Globus pallidus (tissue), 1 donor: ENCODE measurements around the gene HOXC13.

Experiments used
- DNase-seq: peaks from one replicate; pipeline ENCODE4 v3.0.0-alpha.2; 2015; ENCODE audit warnings: low spot score

The HOXC13 gene

GRCh38 chr12:53938326-53939140 is at the start of gene HOXC13:
TSS of gene HOXC13 (plus strand) at chr12:53938831. CDS start at chr12:53938907, 76 bp downstream.
- no peak for DNase-seq

GRCh38 chr12:53890081-53890480 is 48.5 kb upstream of the HOXC13 start:
- DNase-seq, result no peak

GRCh38 chr12:53892762-53893395 is 45.8 kb upstream of the HOXC13 start:
- DNase-seq, result no peak

GRCh38 chr12:53899230-53899629 is 39.4 kb upstream of the HOXC13 start:
- no peak for DNase-seq

- no peak for DNase-seq
These were observed 31.5 kb upstream of the HOXC13 start for GRCh38 chr12:53907103-53907502.

GRCh38 chr12:53916788-53917655 is 21.6 kb upstream of the HOXC13 start:
- no peak for DNase-seq

- no peak for DNase-seq
These were observed 13.9 kb upstream of the HOXC13 start for GRCh38 chr12:53924521-53925405.

- no peak for DNase-seq
These were observed 11.2 kb upstream of the HOXC13 start for GRCh38 chr12:53927220-53928029.

- no peak for DNase-seq
These were observed 10.4 kb upstream of the HOXC13 start for GRCh38 chr12:53928054-53928835.

GRCh38 chr12:53929527-53929926 is 9.1 kb upstream of the HOXC13 start:
- no peak for DNase-seq

GRCh38 chr12:53930591-53931255 is 7.9 kb upstream of the HOXC13 start:
- DNase-seq, result no peak

GRCh38 chr12:53931844-53932581 is 6.6 kb upstream of the HOXC13 start:
- DNase-seq, result no peak

GRCh38 chr12:53932915-53933314 is 5.7 kb upstream of the HOXC13 start:
- no peak for DNase-seq

- DNase-seq, result no peak
These were observed 3.0 kb upstream of the HOXC13 start for GRCh38 chr12:53935383-53936341.

- DNase-seq, result no peak
These were observed 1.5 kb upstream of the HOXC13 start for GRCh38 chr12:53937099-53937498.

- no peak for DNase-seq
These were observed 870 bp upstream of the HOXC13 start for GRCh38 chr12:53937596-53938325.
